ENCODE data around the gene SAPCD2. TPM values are rescaled to one million over a fixed set of nuclear protein-coding genes. Genes with fewer than 3 reads are reported as not detected.

Gene SAPCD2
- total and polyA plus RNA-seq, 4 donors = 1.3 to 2.1 (median 1.6) TPM

DNA sequence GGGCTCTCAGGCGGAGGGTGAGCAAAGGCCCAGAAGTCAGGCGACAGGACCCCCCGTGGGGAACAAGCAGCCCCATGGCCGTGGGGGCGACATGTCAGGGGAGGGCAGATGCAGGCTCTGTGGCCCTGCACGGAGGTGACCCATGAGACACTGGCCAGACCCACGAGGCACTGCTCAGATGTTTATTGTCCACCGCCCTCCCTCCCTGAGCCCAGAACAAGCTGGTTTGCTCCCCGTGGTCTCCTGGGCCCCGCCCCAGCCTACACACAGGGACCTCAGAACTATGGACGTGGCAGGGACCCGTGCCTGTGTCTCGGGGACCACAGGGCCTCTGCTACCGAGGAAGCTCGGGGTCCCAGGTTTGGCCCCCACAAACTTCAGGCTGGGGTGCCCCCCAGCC is 40.4 kb downstream of the SAPCD2 start:
- ATAC-seq (ENCODE audit: insufficient read depth, low FRiP score) = no peak
- H3K9me3 ChIP-seq (ENCODE audit: control insufficient read depth in 4 of 4, insufficient read depth in 3 of 4, low read length in 3 of 4) = no peaks in the 10 kb centered on the region
- TF ChIP-seq, protein P1, sequence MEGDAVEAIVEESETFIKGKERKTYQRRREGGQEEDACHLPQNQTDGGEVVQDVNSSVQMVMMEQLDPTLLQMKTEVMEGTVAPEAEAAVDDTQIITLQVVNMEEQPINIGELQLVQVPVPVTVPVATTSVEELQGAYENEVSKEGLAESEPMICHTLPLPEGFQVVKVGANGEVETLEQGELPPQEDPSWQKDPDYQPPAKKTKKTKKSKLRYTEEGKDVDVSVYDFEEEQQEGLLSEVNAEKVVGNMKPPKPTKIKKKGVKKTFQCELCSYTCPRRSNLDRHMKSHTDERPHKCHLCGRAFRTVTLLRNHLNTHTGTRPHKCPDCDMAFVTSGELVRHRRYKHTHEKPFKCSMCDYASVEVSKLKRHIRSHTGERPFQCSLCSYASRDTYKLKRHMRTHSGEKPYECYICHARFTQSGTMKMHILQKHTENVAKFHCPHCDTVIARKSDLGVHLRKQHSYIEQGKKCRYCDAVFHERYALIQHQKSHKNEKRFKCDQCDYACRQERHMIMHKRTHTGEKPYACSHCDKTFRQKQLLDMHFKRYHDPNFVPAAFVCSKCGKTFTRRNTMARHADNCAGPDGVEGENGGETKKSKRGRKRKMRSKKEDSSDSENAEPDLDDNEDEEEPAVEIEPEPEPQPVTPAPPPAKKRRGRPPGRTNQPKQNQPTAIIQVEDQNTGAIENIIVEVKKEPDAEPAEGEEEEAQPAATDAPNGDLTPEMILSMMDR (IDR thresholded peaks at IDR 0.05; ENCODE audit: control extremely low read depth, extremely low read depth) = no peak
- H3K4me1 ChIP-seq (ENCODE audit: control insufficient read depth in 5 of 5, insufficient read depth in 5 of 5, low read length in 5 of 5) = peaks cover 0 to 17% (median 7%) of the 10 kb centered on the region in 5 donors
- H3K36me3 ChIP-seq (ENCODE audit: control insufficient read depth in 4 of 4, insufficient read depth in 4 of 4, low read length in 4 of 4) = no peaks in the 10 kb centered on the region
- peak overlapping the region in 1 of 2 donors; percentile 34 for H3K27ac ChIP-seq (ENCODE audit: low read depth in 1 of 2, low read length in 1 of 2)
- WGBS, 2 donors = 34 to 65% methylated on average over 15 of the region's 15 CpGs
- H3K4me3 ChIP-seq = no peak overlapping the region
- peaks cover 0 to 3% (median 0%) of the 10 kb centered on the region in 3 donors for H3K27me3 ChIP-seq (ENCODE audit: control insufficient read depth in 3 of 3, insufficient read depth in 3 of 3, low read length in 2 of 3)
- H3K9ac ChIP-seq (ENCODE audit: insufficient read depth in 1 of 2, low read length in 2 of 2) = no peak overlapping the region
- DNase-seq = no peak

DNA sequence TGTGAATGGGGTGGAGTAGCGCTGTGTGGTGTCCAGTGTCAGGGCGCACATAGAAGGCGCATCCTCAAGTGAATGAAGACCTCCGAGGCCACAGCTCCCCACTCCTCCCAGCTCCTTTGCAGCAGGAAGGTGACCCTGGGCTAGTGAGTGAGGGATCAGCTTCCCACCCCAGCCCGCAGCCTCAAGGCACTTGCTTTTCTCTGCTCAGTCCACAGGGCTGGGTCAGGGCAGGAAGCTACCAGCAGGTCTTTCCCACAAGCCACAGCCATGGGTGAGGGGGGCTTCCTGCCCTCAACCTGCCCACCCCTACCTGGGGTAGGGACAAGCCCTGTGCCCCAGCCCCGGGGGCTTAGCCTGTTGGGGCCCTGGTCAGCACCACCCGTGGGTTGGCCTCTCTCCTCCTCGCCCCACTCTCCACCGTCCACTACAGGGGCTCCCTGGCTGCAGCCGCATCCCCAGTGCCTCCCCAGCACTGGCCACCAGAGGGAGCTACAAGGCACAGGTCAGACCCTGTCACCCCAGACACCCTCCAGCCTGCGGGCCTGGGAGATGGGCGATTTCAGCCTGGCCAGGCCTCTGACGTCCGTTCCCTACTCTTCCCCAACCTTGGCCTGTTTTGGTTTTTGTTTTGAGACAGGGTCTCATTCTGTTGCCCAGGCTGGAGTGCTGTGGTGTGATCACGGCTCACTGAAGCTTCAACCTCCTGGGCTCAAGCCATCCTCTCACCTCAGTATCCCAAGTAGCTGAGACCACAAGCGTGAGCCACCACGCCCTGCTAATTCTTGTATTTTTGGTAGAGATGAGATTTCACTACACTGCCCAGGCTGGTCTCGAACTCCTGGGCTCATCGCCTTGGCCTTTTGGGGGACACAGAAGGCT is 41.1 kb downstream of the SAPCD2 start:
- Histone ChIP-seq H3K9me3 (ENCODE audit: control insufficient read depth in 4 of 4, insufficient read depth in 3 of 4, low read length in 3 of 4) (no peaks in the 10 kb centered on the region), H3K27ac (ENCODE audit: low read depth in 1 of 2, low read length in 1 of 2) (peak overlapping the region in 1 of 2 donors; percentile 34), H3K4me3 (no peak overlapping the region), H3K36me3 (ENCODE audit: control insufficient read depth in 4 of 4, insufficient read depth in 4 of 4, low read length in 4 of 4) (no peaks in the 10 kb centered on the region), H3K27me3 (ENCODE audit: control insufficient read depth in 3 of 3, insufficient read depth in 3 of 3, low read length in 2 of 3) (peaks cover 0 to 3% (median 0%) of the 10 kb centered on the region in 3 donors), H3K4me1 (ENCODE audit: control insufficient read depth in 5 of 5, insufficient read depth in 5 of 5, low read length in 5 of 5) (peaks cover 0 to 15% (median 7%) of the 10 kb centered on the region in 5 donors), H3K9ac (ENCODE audit: insufficient read depth in 1 of 2, low read length in 2 of 2) (no peak overlapping the region)
- TF ChIP-seq, protein P1 (IDR thresholded peaks at IDR 0.05; ENCODE audit: control extremely low read depth, extremely low read depth) = peak; percentile 62
- 19 to 28% methylated on average over 18 to 19 of the region's 19 CpGs for WGBS, 2 donors
- peak; percentile 40 to 60 (median 40) for DNase-seq
- ATAC-seq (ENCODE audit: insufficient read depth, low FRiP score) = peak; percentile 54

DNA sequence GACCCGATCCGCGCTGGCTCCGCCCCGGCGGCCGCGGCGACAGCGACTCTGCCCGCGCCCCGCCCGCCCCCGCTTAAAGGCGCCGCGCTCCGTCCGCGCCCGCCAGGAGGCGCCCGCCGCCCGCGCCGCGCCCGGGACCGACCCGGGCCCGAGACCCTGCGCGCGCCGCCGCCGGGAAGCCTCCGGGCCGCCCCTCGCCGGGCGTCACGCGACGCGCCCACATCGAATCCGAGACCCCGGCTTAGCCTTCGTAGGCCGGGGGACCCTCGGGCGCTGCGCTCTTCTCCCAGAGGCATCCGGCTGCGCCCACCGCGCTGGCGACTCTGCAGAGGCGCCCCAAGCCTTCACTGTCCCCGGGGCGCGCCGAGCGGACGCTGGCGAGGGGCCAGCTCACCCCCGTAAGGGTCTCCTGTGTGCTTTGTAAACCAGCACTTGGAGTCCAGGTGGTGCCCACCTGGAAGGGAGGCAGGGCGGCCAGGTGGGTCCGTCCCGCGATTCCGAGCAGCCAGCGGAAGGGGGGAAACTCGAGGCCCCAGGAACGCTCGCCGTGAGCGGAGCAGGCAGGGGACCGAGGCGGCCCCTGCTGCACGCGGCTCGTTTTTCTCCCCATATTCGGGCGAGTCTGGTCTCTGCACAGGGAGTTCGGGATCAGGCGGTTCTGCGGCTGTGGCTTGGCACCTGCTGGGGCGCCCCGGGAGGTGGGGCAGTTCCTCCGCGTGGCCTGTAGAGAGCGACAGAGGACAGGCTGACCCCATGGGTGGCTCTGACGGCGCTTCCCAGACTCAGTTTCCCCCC is 41.9 kb downstream of the SAPCD2 start:
- Histone ChIP-seq H3K9me3 (ENCODE audit: control insufficient read depth in 4 of 4, insufficient read depth in 3 of 4, low read length in 3 of 4) (no peaks in the 10 kb centered on the region), H3K27ac (ENCODE audit: low read depth in 1 of 2, low read length in 1 of 2) (no peak overlapping the region), H3K4me3 (no peak overlapping the region), H3K27me3 (ENCODE audit: control insufficient read depth in 3 of 3, insufficient read depth in 3 of 3, low read length in 2 of 3) (peaks cover 0 to 3% (median 0%) of the 10 kb centered on the region in 3 donors), H3K4me1 (ENCODE audit: control insufficient read depth in 5 of 5, insufficient read depth in 5 of 5, low read length in 5 of 5) (peaks cover 0 to 15% (median 10%) of the 10 kb centered on the region in 5 donors), H3K9ac (ENCODE audit: insufficient read depth in 1 of 2, low read length in 2 of 2) (peak overlapping the region in 1 of 2 donors; percentile 28), H3K36me3 (ENCODE audit: control insufficient read depth in 4 of 4, insufficient read depth in 4 of 4, low read length in 4 of 4) (no peaks in the 10 kb centered on the region)
- ATAC-seq (ENCODE audit: insufficient read depth, low FRiP score) (no peak), DNase-seq (peak; percentile 52 to 72 (median 63))
- TF ChIP-seq, protein P1 (IDR thresholded peaks at IDR 0.05; ENCODE audit: control extremely low read depth, extremely low read depth) = peak; percentile 35
- 1% methylated on average over 75 to 98 of the region's 98 CpGs for WGBS, 2 donors

All from lung (tissue), 12 donors.